GM12878 (cell line): ENCODE results near the gene BTBD9. TPM values are rescaled to one million over a fixed set of nuclear protein-coding genes. Genes with fewer than 3 reads are reported as not detected.

Source experiments
- ATAC-seq: fragments of 200-7000 bp; cut with Tn5 transposase; 3 replicates; pipeline ENCODE4 v1.9.1; 2020; ENCODE audit warnings: mild to moderate bottlenecking, moderate library complexity
- BruUV-seq: library from RNA; stranded (reverse); fragments of 400-500 nt; replicated peaks from 2 replicates; lab custom pipeline; 2021; lab: Mats Ljungman, UMichigan
- CTCF ChIA-PET: fragments of 300-600 bp; sonication (Branson Sonifier 250); formaldehyde crosslinking; extraction: SDS; loops from one replicate; lab custom pipeline; 2021; ENCODE audit warnings: inconsistent platforms; lab: Yijun Ruan, JAX
- POLR2A ChIA-PET: fragments of 350-600 bp; formaldehyde crosslinking; extraction: SDS; loops from one replicate; lab custom pipeline; 2021; ENCODE audit warnings: inconsistent platforms; lab: Charles Lee
- RAD21 ChIA-PET: fragments of 300-600 bp; sonication (Branson Sonifier 250); formaldehyde crosslinking; loops from one replicate; lab custom pipeline; 2023; ENCODE audit warnings: antibody characterized with exemption; ENCODE audit not compliant: unreplicated experiment; lab: Charles Lee
- SMC1A ChIA-PET: fragments of 300-600 bp; sonication (Branson Sonifier 250); formaldehyde crosslinking; loops from one replicate; lab custom pipeline; 2023; ENCODE audit not compliant: unreplicated experiment, uncharacterized antibody; lab: Charles Lee
- DNase-seq: peaks from one replicate; pipeline ENCODE4 v3.0.0-alpha.2; 2011; ENCODE audit warnings: low read depth, low spot score
- FAIRE-seq: peaks from 3 replicates; lab custom pipeline; 2011; peaks lifted over from hg19 to GRCh38; lab: Jason Lieb, UNC
- H2AFZ ChIP-seq: 2 replicates; pipeline ENCODE4 v1.6.0; 2011; ENCODE audit warnings: low read depth, low read length, control low read depth; ENCODE audit not compliant: control insufficient read depth
- H3K27ac ChIP-seq: 2 replicates; pipeline ENCODE4 v1.5.1; 2011; ENCODE audit warnings: control low read depth; ENCODE audit not compliant: control insufficient read depth, insufficient read depth
- H3K27me3 ChIP-seq, 2 experiments: replicated peaks in 1 of 2; 2 replicates each; pipeline versions ENCODE4 v1.6.0 to v1.6.1; 2011; ENCODE audit warnings: low read length in 1 of 2; ENCODE audit not compliant: control insufficient read depth in 2 of 2, insufficient read depth in 2 of 2
- H3K36me3 ChIP-seq, 2 experiments: 2 replicates each; pipeline ENCODE4 v1.5.1; 2011; ENCODE audit warnings: low read length in 1 of 2; ENCODE audit not compliant: control insufficient read depth in 2 of 2, insufficient read depth in 2 of 2
- H3K4me1 ChIP-seq: 2 replicates; pipeline ENCODE4 v1.6.1; 2011; ENCODE audit warnings: mild to moderate bottlenecking, low read length, moderate library complexity, mixed read lengths; ENCODE audit not compliant: control insufficient read depth, insufficient read depth
- H3K4me2 ChIP-seq: 2 replicates; pipeline ENCODE4 v1.6.0; 2011; ENCODE audit warnings: control low read depth; ENCODE audit not compliant: control insufficient read depth, insufficient read depth
- H3K4me3 ChIP-seq: fragments of 200-600 bp; sonication (generic); 2 replicates; pipeline ENCODE4 v1.5.1; 2016
- H3K79me2 ChIP-seq: 2 replicates; pipeline ENCODE4 v1.6.0; 2011; ENCODE audit warnings: low read length; ENCODE audit not compliant: control insufficient read depth, insufficient read depth
- H3K9ac ChIP-seq: 2 replicates; pipeline ENCODE4 v1.8.0; 2011; ENCODE audit warnings: low read length, control low read depth, mixed read lengths; ENCODE audit not compliant: control insufficient read depth, insufficient read depth
- H3K9me3 ChIP-seq: replicated peaks from 3 replicates; pipeline ENCODE4 v1.5.1; 2011; ENCODE audit warnings: mild to moderate bottlenecking, low read length; ENCODE audit not compliant: control insufficient read depth, insufficient read depth
- H4K20me1 ChIP-seq: 2 replicates; pipeline ENCODE4 v1.6.0; 2011; ENCODE audit not compliant: control insufficient read depth, insufficient read depth
- CUX1 ChIP-seq: IDR thresholded peaks from 2 replicates; pipeline ENCODE4 v1.6.1; 2012; ENCODE audit warnings: improper control_type of control experiment, low read depth, low read length; ENCODE audit not compliant: insufficient replicate concordance
- HDAC2 ChIP-seq: fragments of 200-600 bp; sonication (generic); IDR thresholded peaks from 2 replicates; pipeline ENCODE4 v1.6.1; 2017
- HDAC6 ChIP-seq: fragments of 200-600 bp; sonication (generic); IDR thresholded peaks from one replicate; pipeline ENCODE4 v1.8.0; 2017; ENCODE audit warnings: antibody characterized with exemption; ENCODE audit not compliant: unreplicated experiment
- HDGF ChIP-seq: fragments of 450-650 bp; IDR thresholded peaks from 2 replicates; pipeline ENCODE4 v1.6.1; 2016; ENCODE audit warnings: antibody characterized with exemption
- IRF3 ChIP-seq: fragments of 450-650 bp; IDR thresholded peaks from 2 replicates; pipeline ENCODE4 v1.6.1; 2014; ENCODE audit warnings: mild to moderate bottlenecking
- JUNB ChIP-seq: IDR thresholded peaks from 2 replicates; pipeline ENCODE4 v1.6.1; 2016; ENCODE audit warnings: antibody characterized with exemption, mild to moderate bottlenecking
- KAT2A ChIP-seq: conservative IDR thresholded peaks from 2 replicates; pipeline ENCODE4 v1.6.1; 2011; ENCODE audit warnings: low read depth, low read length; ENCODE audit not compliant: control insufficient read depth
- RAD51 ChIP-seq: fragments of 450-650 bp; IDR thresholded peaks from 2 replicates; pipeline ENCODE4 v1.6.1; 2016; ENCODE audit warnings: moderate library complexity, mild to moderate bottlenecking, inconsistent platforms
- USF1 ChIP-seq: IDR thresholded peaks from 2 replicates; pipeline ENCODE4 v1.6.1; 2011; ENCODE audit warnings: borderline replicate concordance, low read depth, mild to moderate bottlenecking, moderate library complexity, mixed read lengths, low read length; ENCODE audit not compliant: insufficient read depth; ENCODE audit errors: extremely low read length
- ZBTB4 ChIP-seq: fragments of 450-650 bp; formaldehyde crosslinking; IDR thresholded peaks from 2 replicates; pipeline ENCODE4 v1.4.0; 2022; ENCODE audit warnings: mild to moderate bottlenecking, moderate library complexity
- in situ Hi-C: fragments of 300-500 bp; cut with MboI; formaldehyde crosslinking; loops from 9 replicates; pipeline ENCODE4 v1.14.3; 2018; ENCODE audit warnings: mixed read lengths
- intact Hi-C: fragments of 100-400 bp; cut with micrococcal nuclease; formaldehyde crosslinking; loops from one replicate; pipeline ENCODE4 v1.14.2; 2022; ENCODE audit not compliant: unreplicated experiment
- polyA plus RNA-seq, 11 experiments: library from polyadenylated mRNA; depleted of rRNA in 4 of 11; unstranded in 6 of 11; stranded (reverse) in 5 of 11; fragments of >200 nt; fragmentation: Nextera tagmentation in 4 of 11; fragmentation: Illumina TruSeq in 1 of 11; extraction: Ambion mirVana in 4 of 11; extraction: Trizol in 1 of 11; gene quantifications; 1 replicate in 1 of 11; 2 replicates in 10 of 11; pipeline versions ENCODE4 v1.2.1 to v1.2.3, GENCODE V29; 2011 to 2016; ENCODE audit warnings: inconsistent platforms in 2 of 11, missing spikeins in 2 of 11, low read depth in 1 of 11
- total RNA-seq, 4 experiments: library from RNA; depleted of rRNA in 3 of 4; stranded (reverse); fragments of >200 nt in 3 of 4; fragmentation: Illumina TruSeq in 1 of 4; extraction: Trizol in 1 of 4; gene quantifications; 2 replicates each; pipeline versions ENCODE4 v1.2.1 to v1.2.3, GENCODE V29; 2013 to 2021

BTBD9 gene
- total and polyA plus RNA-seq, 10 of the 15 experiments (the other 5 are each of a cell fraction or from before 2014, with no cell fraction given): 0.22 to 8.6 (median 4.6) TPM

GRCh38 chr6:38389875-38390274, 249.9 kb downstream of the BTBD9 start (continued):
- TF ChIP-seq CUX1: no peak

GRCh38 chr6:38387971-38388370, 251.8 kb downstream of the BTBD9 start:
- Histone ChIP-seq H3K9me3 (no peaks in the 10 kb centered on the region), H3K36me3 (no peaks in the 10 kb centered on the region), H3K4me1 (no peaks in the 10 kb centered on the region), H3K4me3 (no peak overlapping the region), H3K27ac (no peak overlapping the region), H3K9ac (no peak overlapping the region), H3K79me2 (no peaks in the 10 kb centered on the region), H3K27me3 (no peaks in the 10 kb centered on the region), H2AFZ (no peak overlapping the region), H3K4me2 (no peak overlapping the region), H4K20me1 (no peaks in the 10 kb centered on the region)
- SMC1A ChIA-PET: interaction anchor here (0.5 kb wide), 1 partner anchor 545 kb away, joined by 4 read pairs; no protein-coding TSS in a partner anchor
- POLR2A ChIA-PET: no interaction called here
- RAD21 ChIA-PET: no interaction called here
- DNase-seq: no peak
- intact Hi-C loops: no loop called here
- ATAC-seq: no peak
- TF ChIP-seq USF1: no peak
- TF ChIP-seq HDAC6: no peak
- TF ChIP-seq JUNB: no peak
- TF ChIP-seq ZBTB4: no peak
- no peak for TF ChIP-seq HDGF
- no peak for TF ChIP-seq KAT2A
- TF ChIP-seq IRF3: no peak
- TF ChIP-seq RAD51: no peak
- no peak for TF ChIP-seq HDAC2
- in situ Hi-C loops: no loop called here
- peak; percentile 47 for FAIRE-seq
- CTCF ChIA-PET: no interaction called here
- BruUV-seq: no TSS peak
